ENCODE measurements around the gene LRFN4. TPM values are rescaled to one million over a fixed set of nuclear protein-coding genes. Genes with fewer than 3 reads are reported as not detected.

The LRFN4 gene
- total and polyA plus RNA-seq, 2 of the 8 experiments (the other 6 are each of a cell fraction or from before 2014, with no cell fraction given) = 49.8 to 64.3 TPM

DNA sequence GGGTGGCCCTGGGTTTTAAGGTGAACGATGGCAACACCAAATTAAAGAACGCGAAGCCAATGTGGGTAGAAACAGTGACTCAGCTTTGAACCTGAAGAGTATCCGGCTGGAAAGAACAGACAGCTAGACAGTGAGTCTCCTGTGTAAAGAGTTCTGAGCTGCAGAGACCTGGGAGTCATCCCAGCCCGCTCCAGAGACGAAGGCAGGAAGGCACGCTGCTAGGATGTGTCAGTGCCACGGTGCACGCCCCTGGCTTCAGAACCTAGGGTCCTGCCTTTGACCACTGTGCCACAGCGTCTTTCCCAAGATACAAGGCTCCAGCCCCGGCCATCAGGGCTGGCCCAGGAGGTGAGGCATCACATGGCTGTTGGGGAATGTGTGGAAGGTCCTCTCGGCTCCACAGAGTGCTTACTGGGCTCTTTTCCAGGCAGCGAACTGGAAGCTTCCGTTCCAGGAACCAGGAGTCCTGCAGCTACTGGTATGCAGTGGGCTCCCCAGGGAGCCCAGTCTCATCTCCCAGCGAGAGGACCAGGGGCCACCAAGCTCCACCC, 29.9 kb downstream of the LRFN4 start:
- Histone ChIP-seq H2BK20ac (ENCODE audit: low read length) (no peak overlapping the region), H3K23ac (ENCODE audit: insufficient read length) (no peak overlapping the region), H3K4ac (replicated peaks; ENCODE audit: insufficient read length, low read depth, low read length) (no peak overlapping the region), H3K56ac (replicated peaks; ENCODE audit: insufficient read length, low read depth, low read length) (no peak overlapping the region), H3K27ac (ENCODE audit: low read depth, low read length) (no peak overlapping the region), H3K23me2 (ENCODE audit: low read depth, low read length) (no peaks in the 10 kb centered on the region), H3K9ac (replicated peaks in 1 of 4; ENCODE audit: extremely low read depth in 1 of 4, low read depth in 3 of 4, low read length in 3 of 4) (no peak overlapping the region), H3K27me3 (replicated peaks in 1 of 4; ENCODE audit: control insufficient read depth in 3 of 4, extremely low read depth in 1 of 4, insufficient read depth in 3 of 4, low read length in 3 of 4) (no peaks in the 10 kb centered on the region), H3K14ac (ENCODE audit: insufficient read length) (no peak overlapping the region), H3K4me1 (replicated peaks in 1 of 4; ENCODE audit: control insufficient read depth in 3 of 4, insufficient read depth in 4 of 4, low read length in 3 of 4) (peaks cover 3 to 17% (median 6%) of the 10 kb centered on the region in 4 experiments; a peak in 6 of 7 replicates), H3K18ac (ENCODE audit: extremely low read depth, low read length) (0 out of 2 replicates have a peak overlapping the region, but pooled peaks have one; percentile 24), H3K36me3 (ENCODE audit: control insufficient read depth in 2 of 4, insufficient read depth in 4 of 4, low read length in 3 of 4) (no peaks in the 10 kb centered on the region), H3K79me1 (ENCODE audit: low read depth, low read length) (no peaks in the 10 kb centered on the region), H3K4me2 (ENCODE audit: insufficient read depth in 1 of 2, low read depth in 2 of 2, low read length in 2 of 2) (no peak overlapping the region), H4K5ac (ENCODE audit: insufficient read length, low read depth, low read length) (no peak overlapping the region), H4K91ac (replicated peaks; ENCODE audit: insufficient read length, low read length) (peak overlapping the region; percentile 11), H3K79me2 (ENCODE audit: control insufficient read depth in 1 of 2, insufficient read depth in 2 of 2, low read length in 2 of 2) (no peaks in the 10 kb centered on the region), H2BK15ac (ENCODE audit: low read length) (peak overlapping the region; percentile 72; the same call in 1 of the 2 replicates), H2AFZ (ENCODE audit: low read length) (no peak overlapping the region), H2BK120ac (replicated peaks; ENCODE audit: low read depth, low read length) (no peak overlapping the region), H2BK12ac (ENCODE audit: low read depth, low read length) (0 out of 2 replicates have a peak overlapping the region, but pooled peaks have one; percentile 33), H3K4me3 (ENCODE audit: extremely low read depth in 1 of 4, insufficient read depth in 2 of 4, low read depth in 3 of 4, low read length in 4 of 4) (no peak overlapping the region), H4K8ac (ENCODE audit: extremely low read depth, insufficient read depth, low read length) (no peak overlapping the region), H4K20me1 (replicated peaks in 1 of 2; ENCODE audit: control insufficient read depth in 1 of 2, insufficient read depth in 2 of 2, low read length in 2 of 2) (no peaks in the 10 kb centered on the region), H2BK5ac (ENCODE audit: low read depth, low read length) (0 out of 2 replicates have a peak overlapping the region, but pooled peaks have one; percentile 15), H2AK5ac (ENCODE audit: low read depth, low read length) (no peak overlapping the region), H3K9me3 (ENCODE audit: insufficient read depth in 2 of 2, low read depth in 1 of 2, low read length in 1 of 2) (no peaks in the 10 kb centered on the region)
- DNase-seq (ENCODE audit: low read depth in 1 of 2, low spot score in 2 of 2) (no peak), FAIRE-seq (no peak)
- WGBS, 2 experiments (ENCODE audit: extremely low coverage in 1 of 2, insufficient coverage in 1 of 2, insufficient read length in 1 of 2, insufficient replicate concordance in 2 of 2, low coverage in 1 of 2, low lambda C conversion rate in 2 of 2, missing lambda C conversion rate in 1 of 2) = 91% methylated on average over 14 of the region's 15 CpGs; no CpG with 5 or more reads in 1 of the 2 experiments
- ChIA-PET POLR2A (ENCODE audit: partially characterized antibody) (interaction anchor here (1.2 to 1.6 kb wide), 3 partner anchors 26 to 130 kb away, joined by 3 to 6 read pairs (median 3); no protein-coding TSS in a partner anchor), CTCF (ENCODE audit: partially characterized antibody) (interaction anchor here (0.5 to 11.9 kb wide), 11 partner anchors 9 to 666 kb away, joined by 3 to 199 read pairs (median 3); partner anchors contain the start of gene SYT12)
- no peak for TF ChIP-seq RNF2 (IDR thresholded peaks at IDR 0.05; ENCODE audit: borderline replicate concordance, low read depth, low read length, missing control alignments, poor library complexity, severe bottlenecking)
- no peak for TF ChIP-seq GTF2F1 (IDR thresholded peaks at IDR 0.05; ENCODE audit: borderline replicate concordance, low read depth, low read length)
- TF ChIP-seq ASH2L (IDR thresholded peaks at IDR 0.05; ENCODE audit: low read length) = no peak
- TF ChIP-seq EGR1 (IDR thresholded peaks at IDR 0.05; ENCODE audit: borderline replicate concordance, low read depth, low read length) = no peak
- no peak for TF ChIP-seq SP4 (IDR thresholded peaks at IDR 0.05; ENCODE audit: low read length)
- no peak for TF ChIP-seq CTBP2 (IDR thresholded peaks at IDR 0.05; ENCODE audit: borderline replicate concordance, insufficient read depth, insufficient read length, low read length)
- TF ChIP-seq KDM1A (IDR thresholded peaks at IDR 0.05; ENCODE audit: borderline replicate concordance, low read length) = no peak
- TF ChIP-seq SUZ12 (IDR thresholded peaks at IDR 0.05; ENCODE audit: low read length) = no peak
- no peak for TF ChIP-seq RBBP5 (IDR thresholded peaks at IDR 0.05; ENCODE audit: borderline replicate concordance, low read depth, low read length)
- no peak for TF ChIP-seq ZNF274 (IDR thresholded peaks at IDR 0.05; ENCODE audit: borderline replicate concordance, extremely low read depth, low read length)
- no peak for TF ChIP-seq RFX5 (IDR thresholded peaks at IDR 0.05; ENCODE audit: borderline replicate concordance, low read depth, low read length)

Measured in H1 (cell line).